Lung (tissue), 13 donors: ENCODE measurements around the gene MAP9. TPM values are rescaled to one million over a fixed set of nuclear protein-coding genes. Genes with fewer than 3 reads are reported as not detected.

Experiments used
- ATAC-seq: fragments of 200-7000 bp; cut with Tn5 transposase; one replicate; pipeline ENCODE4 v1.9.1; 2020; ENCODE audit warnings: moderate number of reproducible peaks; ENCODE audit not compliant: insufficient read depth, low FRiP score
- DNase-seq, 3 donors: peaks; one replicate each; pipeline ENCODE4 v3.0.0-alpha.2; 2013 to 2017
- H3K27ac ChIP-seq, 2 donors: one replicate each; pipeline ENCODE4 v1.5.1; 2013; ENCODE audit warnings: mild to moderate bottlenecking in 2 of 2, moderate library complexity in 2 of 2, control low read depth in 1 of 2, inconsistent platforms in 1 of 2, low read depth in 1 of 2, low read length in 1 of 2
- H3K27me3 ChIP-seq, 3 donors: one replicate each; pipeline ENCODE4 v1.5.1; 2013; ENCODE audit warnings: low read length in 2 of 3; ENCODE audit not compliant: control insufficient read depth in 3 of 3, insufficient read depth in 3 of 3
- H3K36me3 ChIP-seq, 4 donors: one replicate each; pipeline ENCODE4 v1.5.1; 2013; ENCODE audit warnings: low read length in 4 of 4, mild to moderate bottlenecking in 1 of 4, moderate library complexity in 1 of 4; ENCODE audit not compliant: control insufficient read depth in 4 of 4, insufficient read depth in 4 of 4
- H3K4me1 ChIP-seq, 5 donors: one replicate each; pipeline ENCODE4 v1.5.1; 2013; ENCODE audit warnings: low read length in 5 of 5, mild to moderate bottlenecking in 2 of 5, moderate library complexity in 1 of 5; ENCODE audit not compliant: control insufficient read depth in 5 of 5, insufficient read depth in 5 of 5
- H3K4me3 ChIP-seq: one replicate; pipeline ENCODE4 v1.5.1; 2013; ENCODE audit warnings: mild to moderate bottlenecking, control low read depth, moderate library complexity
- H3K9ac ChIP-seq, 2 donors: one replicate each; pipeline ENCODE4 v1.5.1; 2013; ENCODE audit warnings: low read length in 2 of 2, control low read depth in 1 of 2; ENCODE audit not compliant: insufficient read depth in 1 of 2
- H3K9me3 ChIP-seq, 4 donors: one replicate each; pipeline ENCODE4 v1.5.1; 2013; ENCODE audit warnings: low read length in 3 of 4, mild to moderate bottlenecking in 1 of 4, moderate library complexity in 1 of 4; ENCODE audit not compliant: control insufficient read depth in 4 of 4, insufficient read depth in 3 of 4
- CTCF ChIP-seq: IDR thresholded peaks from 2 replicates; pipeline ENCODE4 v1.5.1; 2012; ENCODE audit warnings: mild to moderate bottlenecking; ENCODE audit errors: control extremely low read depth, extremely low read depth
- WGBS, 2 donors: extraction: QIAGEN DNeasy Blood & Tissue Kit; methylation state at CpG; one replicate each; pipeline ENCODE4 v1.1.7; 2013; 5-methylcytosine and 5-hydroxymethylcytosine counted together
- polyA plus RNA-seq, 2 donors: library from polyadenylated mRNA; stranded (reverse); fragments of 200-250 nt; gene quantifications; one replicate each; pipeline ENCODE4 v1.2.1, GENCODE V29; 2013
- small RNA-seq: library from RNA; depleted of rRNA; stranded (forward); fragments of <200 nt; gene quantifications from one replicate; pipeline ENCODE3, GENCODE V24; 2014; ENCODE audit warnings: low replicate concordance
- total RNA-seq, 2 donors: library from RNA; depleted of rRNA in 1 of 2; stranded (reverse); fragments of >200 nt in 1 of 2; gene quantifications; one replicate each; pipeline ENCODE4 v1.2.1, GENCODE V29; 2014 to 2021
- donor health status: control.
- donor health status: control.
- donor health status: Bipolar disorder and iron deficiency.
- donor health status: healthy.
- donor health status: DM: yes; HTN: yes; CAD: no.

Gene MAP9
- total and polyA plus RNA-seq, 4 donors, result 5.1 to 31.5 (median 11.9) TPM

- Histone ChIP-seq H3K36me3 (no peaks in the 10 kb centered on the region), H3K27me3 (no peaks in the 10 kb centered on the region), H3K27ac (no peak overlapping the region), H3K4me1 (no peaks in the 10 kb centered on the region), H3K4me3 (no peak overlapping the region), H3K9ac (no peak overlapping the region), H3K9me3 (no peaks in the 10 kb centered on the region)
- DNase-seq, result no peak
- no peak for ATAC-seq
- 71 to 93% methylated on average over 2 of the region's 2 CpGs for WGBS, 2 donors
- TF ChIP-seq CTCF, result no peak
These were observed 72.4 kb downstream of the MAP9 start for GRCh38 chr4:155304375-155304774.

- Histone ChIP-seq H3K9ac (no peak overlapping the region), H3K4me1 (no peaks in the 10 kb centered on the region), H3K4me3 (no peak overlapping the region), H3K27me3 (no peaks in the 10 kb centered on the region), H3K36me3 (no peaks in the 10 kb centered on the region), H3K9me3 (peaks cover 0 to 6% (median 2%) of the 10 kb centered on the region in 4 donors), H3K27ac (no peak overlapping the region)
- DNase-seq (no peak), ATAC-seq (no peak)
- WGBS, 2 donors, result 92 to 94% methylated on average over 2 of the region's 2 CpGs
- no peak for TF ChIP-seq CTCF
These were observed 77.7 kb downstream of the MAP9 start for GRCh38 chr4:155299103-155299502.

Small RNAs within 50 kb of the gene (small RNA-seq; reads per million reads assigned to genes)
- gene AC097467.4, result not detected
- gene YWHAEP4, result not detected

Other genes starting within 250 kb of the MAP9 start
- under 1 TPM in 1 of 2 donors, not detected in 1; 0.65 TPM for gene NPY2R, start 168.3 kb downstream of the MAP9 start, total RNA-seq
- gene NPY2R, start 168.3 kb downstream of the MAP9 start, polyA plus RNA-seq, result under 1 TPM in 1 of 2 donors, not detected in 1; 0.01 TPM